Measurements from ENCODE around the gene AGA.

AGA gene

GRCh38 chr4:177384856-177385397 lies 57.3 kb downstream of the AGA start:
- DNase-seq: no peak

DNA sequence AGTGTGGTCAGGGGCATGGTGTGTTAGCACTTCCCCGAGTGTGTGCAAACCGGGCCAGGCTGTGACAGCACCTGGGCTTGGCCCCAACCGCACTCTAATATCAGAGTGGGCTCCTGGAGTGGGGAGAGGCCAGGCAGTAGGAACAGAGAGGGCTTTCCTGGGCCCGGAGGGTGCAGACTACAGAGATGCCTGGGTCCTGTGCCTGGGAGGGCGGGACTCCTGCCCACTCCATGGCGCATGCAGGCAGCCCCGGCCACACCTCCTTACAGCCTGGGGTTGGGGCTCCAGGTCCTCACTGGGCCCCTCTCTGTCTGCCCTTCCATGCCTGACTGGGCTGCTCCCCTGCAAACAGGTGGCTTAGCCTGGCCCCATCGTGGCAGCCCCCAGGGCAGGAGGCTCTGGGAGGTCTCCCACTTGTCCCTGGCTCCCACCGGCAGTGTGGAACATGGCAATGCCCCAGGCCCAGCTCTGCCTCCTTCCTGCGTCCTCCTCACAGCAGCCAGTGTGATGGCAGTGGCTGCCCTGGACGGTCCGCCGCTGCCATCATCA lies 60.4 kb downstream of the AGA start:
- DNase-seq: no peak
